AG09309 (cell line): ENCODE measurements around the gene TBC1D16.

Experiments used
- DNase-seq: peaks from one replicate; pipeline ENCODE4 v3.0.0-alpha.2; 2010; ENCODE audit warnings: low read depth
- H3K4me3 ChIP-seq: 2 replicates; pipeline ENCODE4 v1.5.1; 2011; ENCODE audit warnings: mild to moderate bottlenecking, low read depth, low read length, moderate library complexity; ENCODE audit not compliant: control insufficient read depth
- TF ChIP-seq, protein P1 (sequence below): IDR thresholded peaks from 2 replicates; pipeline ENCODE4 v1.5.1; 2011; ENCODE audit warnings: mild to moderate bottlenecking, low read depth, low read length, inconsistent platforms; ENCODE audit not compliant: insufficient read depth, control insufficient read depth; ENCODE audit errors: missing control alignments

Gene TBC1D16

DNA sequence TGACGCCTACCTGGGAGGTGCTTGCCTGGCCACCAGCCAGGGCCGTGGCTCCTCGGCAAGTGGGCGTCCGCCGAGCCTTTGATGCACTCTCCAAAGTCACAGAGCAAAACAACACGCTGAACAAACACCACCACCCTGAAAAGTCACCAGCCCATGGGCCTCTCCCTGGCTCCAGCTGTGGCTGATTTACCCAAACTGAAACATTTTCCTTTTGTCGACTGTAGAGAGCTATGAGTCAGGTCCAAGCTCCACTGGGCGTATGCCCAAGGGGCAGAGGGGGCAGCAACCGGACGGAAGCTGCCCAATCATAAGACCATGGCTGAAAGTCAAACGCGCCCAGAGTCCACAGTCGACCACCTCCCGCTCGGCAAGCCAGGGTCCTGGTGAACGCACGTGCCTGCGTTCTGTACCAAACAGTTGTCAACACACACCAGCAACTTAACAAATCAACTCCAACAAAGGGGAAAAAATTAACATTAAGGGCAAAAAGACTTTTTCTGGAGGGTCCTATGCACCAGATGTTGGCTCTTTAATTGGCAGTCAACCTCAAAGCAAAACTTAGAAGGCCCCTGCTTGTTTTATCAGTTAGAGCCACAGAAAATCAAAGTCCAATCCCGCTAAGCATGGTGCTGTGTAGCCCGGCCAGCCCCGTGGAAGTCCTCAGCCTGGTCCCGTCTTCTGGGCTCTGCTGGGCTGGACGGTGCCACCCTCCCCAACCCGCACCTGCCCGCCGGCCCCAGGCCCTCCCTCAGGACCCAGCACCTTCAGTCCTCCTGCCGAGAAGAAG lies 47.3 kb downstream of the TBC1D16 start:
- TF ChIP-seq, protein P1, sequence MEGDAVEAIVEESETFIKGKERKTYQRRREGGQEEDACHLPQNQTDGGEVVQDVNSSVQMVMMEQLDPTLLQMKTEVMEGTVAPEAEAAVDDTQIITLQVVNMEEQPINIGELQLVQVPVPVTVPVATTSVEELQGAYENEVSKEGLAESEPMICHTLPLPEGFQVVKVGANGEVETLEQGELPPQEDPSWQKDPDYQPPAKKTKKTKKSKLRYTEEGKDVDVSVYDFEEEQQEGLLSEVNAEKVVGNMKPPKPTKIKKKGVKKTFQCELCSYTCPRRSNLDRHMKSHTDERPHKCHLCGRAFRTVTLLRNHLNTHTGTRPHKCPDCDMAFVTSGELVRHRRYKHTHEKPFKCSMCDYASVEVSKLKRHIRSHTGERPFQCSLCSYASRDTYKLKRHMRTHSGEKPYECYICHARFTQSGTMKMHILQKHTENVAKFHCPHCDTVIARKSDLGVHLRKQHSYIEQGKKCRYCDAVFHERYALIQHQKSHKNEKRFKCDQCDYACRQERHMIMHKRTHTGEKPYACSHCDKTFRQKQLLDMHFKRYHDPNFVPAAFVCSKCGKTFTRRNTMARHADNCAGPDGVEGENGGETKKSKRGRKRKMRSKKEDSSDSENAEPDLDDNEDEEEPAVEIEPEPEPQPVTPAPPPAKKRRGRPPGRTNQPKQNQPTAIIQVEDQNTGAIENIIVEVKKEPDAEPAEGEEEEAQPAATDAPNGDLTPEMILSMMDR = no peak
- peak overlapping the region; percentile 38 for H3K4me3 ChIP-seq
- peak; percentile 47 for DNase-seq

GRCh38 chr17:79987935-79988184 lies 47.8 kb downstream of the TBC1D16 start:
- no peak for DNase-seq
- TF ChIP-seq, protein P1 = no peak
- H3K4me3 ChIP-seq = peak overlapping the region; percentile 38

- TF ChIP-seq, protein P1 = no peak
- H3K4me3 ChIP-seq = no peak overlapping the region; the same call in none of the 2 replicates
- no peak for DNase-seq
Observed at GRCh38 chr17:79987187-79987934, 48.3 kb downstream of the TBC1D16 start.

- TF ChIP-seq, protein P1 = no peak
- DNase-seq = no peak
- H3K4me3 ChIP-seq = no peak overlapping the region
Observed at GRCh38 chr17:79986411-79987186, 49.1 kb downstream of the TBC1D16 start.

- H3K4me3 ChIP-seq = no peak overlapping the region
- TF ChIP-seq, protein P1 = no peak
- no peak for DNase-seq
Observed at GRCh38 chr17:79985943-79986391, 49.7 kb downstream of the TBC1D16 start.

DNA sequence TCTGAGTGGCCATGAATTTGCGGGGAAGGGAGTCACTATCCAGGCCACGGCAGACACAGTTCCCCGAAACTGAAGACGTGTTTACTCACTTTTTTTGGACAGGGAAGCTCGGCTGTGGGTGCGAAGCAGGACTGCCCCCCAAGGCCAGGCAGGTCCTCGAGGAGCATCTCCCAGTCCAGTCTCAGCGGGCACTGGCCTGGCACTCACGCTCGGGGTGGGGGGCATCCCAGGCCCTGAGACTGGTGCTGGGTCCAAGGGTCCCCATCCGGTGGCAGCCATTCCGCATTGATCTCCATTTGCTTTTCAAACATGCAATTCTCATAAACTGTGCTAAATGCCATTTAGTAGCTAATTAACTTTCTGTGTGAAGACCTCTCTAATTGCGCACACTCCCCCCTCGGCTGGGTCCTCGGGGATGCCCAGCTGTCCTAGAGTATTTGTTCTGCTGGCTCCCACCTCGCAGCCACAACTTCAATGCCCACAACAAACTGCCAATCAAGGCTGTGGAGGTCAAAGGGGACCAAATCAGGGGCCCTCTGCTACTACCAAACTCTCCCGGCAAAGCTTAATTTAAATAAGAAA lies 50.2 kb downstream of the TBC1D16 start:
- DNase-seq = no peak
- no peak overlapping the region for H3K4me3 ChIP-seq
- TF ChIP-seq, protein P1 = no peak
